CD4-positive, alpha-beta T cell treated with Interleukin-1 beta for 1 hour (primary cell): ENCODE results near the gene AKAP6.
A peak's percentile ranks its signal among the peaks of the same experiment; 100 is the strongest.
"Not testable (repeated sequence)": the region's sequence is repeated elsewhere in the genome, so short reads cannot be mapped to it uniquely, and the experiment has no call there.

ENCODE experiments used
- DNase-seq, 2 donors: peaks; one replicate each; pipeline ENCODE4 v3.0.0-alpha.2; 2020 to 2022

Gene AKAP6

DNA sequence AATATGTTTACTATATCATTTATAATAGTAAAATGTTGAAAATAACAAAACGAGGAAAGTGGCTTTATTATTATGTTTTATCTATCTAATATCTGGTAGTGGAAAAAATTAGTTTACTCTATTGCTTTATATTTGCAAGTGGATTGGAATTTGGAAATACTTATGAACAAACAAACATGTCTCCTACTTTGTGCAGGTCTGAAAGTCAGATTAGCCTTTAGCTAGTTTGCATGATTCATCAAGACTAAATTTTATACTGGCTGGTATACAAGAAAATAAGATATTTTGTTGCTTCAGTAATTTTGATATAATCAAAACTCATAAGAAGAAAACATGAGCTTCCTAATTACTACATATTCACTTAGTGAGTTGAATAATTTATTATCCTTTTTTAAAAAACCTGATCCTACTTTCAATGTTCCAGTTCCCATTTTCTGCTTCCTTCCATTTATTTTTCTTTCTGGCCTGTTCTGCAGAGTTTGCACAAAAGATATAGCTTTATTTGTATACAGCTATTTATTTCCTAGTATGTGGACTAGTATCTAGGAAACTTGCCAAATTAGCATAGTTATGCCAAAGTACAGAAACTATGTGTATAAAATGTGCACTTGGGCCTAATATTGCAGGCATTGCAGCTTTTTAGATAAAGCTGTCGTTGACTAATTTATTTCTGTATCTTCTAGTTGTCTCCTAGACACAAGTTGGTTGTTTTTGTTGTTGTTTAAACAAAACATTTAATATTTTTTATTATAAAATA, 122.0 kb downstream of the AKAP6 start:
- DNase-seq, result no peak

DNA sequence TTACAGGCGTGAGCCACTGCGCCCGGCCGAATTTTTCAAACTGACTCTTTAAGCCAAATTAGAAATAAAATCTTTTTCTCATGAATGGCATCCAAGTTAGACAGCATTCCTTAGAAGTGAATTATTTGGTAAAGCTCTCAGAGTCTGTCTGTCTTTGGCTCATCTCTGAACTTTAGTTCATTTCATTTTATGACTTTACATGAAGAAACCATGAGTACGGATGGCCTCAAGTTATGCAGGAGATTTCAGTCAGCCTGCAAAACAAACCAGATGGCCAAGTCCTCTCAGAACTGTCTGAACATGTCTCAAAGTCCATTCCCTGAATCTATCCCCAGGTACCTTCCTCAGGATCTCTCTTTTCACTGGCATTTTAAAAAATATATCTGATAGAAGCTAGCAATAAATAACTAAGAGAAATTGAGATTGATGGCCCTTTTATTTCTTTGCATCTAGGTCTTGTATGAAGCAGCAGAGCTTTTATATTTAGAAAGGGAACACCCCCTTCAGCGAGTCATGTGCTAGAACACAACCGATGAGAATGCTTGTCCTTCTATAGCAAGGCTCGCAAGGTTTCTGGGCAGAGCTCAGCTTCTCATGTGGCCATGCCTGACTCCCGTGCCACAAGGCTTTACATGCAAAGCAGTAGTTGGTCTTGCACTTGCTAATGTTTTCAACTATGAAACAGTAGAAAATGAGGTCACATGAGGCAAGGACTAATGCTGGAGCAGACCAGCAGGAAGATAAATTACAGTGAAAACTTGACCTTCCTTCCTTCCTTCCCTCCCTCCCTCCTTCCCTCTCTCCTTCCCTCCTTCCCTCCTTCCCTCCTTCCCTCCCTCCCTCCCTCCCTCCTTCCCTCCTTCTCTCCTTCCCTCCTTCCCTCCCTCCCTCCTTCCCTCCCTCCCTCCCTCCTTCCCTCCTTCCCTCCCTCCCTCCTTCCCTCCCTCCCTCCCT, 125.0 kb downstream of the AKAP6 start:
- no peak for DNase-seq

DNA sequence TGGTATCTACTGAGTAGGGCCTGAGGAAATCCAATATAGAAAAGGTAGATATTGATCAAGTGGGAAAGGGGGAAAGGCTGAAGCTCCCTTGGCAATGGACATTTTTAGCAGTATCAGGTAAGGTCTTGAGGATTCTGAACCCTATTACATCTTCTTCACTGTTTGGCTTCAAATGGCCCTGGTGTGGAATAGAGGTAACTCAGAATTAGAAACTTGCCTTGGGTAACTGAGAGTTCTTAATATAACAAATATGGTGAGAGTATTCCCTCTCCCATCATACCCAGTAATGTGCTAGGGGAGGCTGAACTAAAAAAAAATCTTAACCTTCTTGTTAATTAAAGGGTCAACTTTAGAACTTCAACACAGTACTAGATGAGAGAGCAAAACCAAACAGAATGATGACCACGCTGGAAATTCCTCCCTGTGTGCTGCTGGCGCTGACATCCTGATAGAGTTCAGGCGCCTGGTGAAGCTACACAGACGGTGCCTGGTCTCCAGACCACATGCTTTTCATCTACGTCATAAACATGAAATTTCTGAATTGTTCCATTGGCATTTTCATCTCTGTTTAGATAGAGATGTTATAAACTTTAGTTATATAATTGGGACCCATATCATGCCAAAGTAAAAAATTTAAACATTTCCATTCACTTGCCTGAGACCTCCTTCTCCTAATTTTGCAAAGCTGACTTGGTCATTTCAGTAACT, 128.3 kb downstream of the AKAP6 start:
- no peak for DNase-seq

DNA sequence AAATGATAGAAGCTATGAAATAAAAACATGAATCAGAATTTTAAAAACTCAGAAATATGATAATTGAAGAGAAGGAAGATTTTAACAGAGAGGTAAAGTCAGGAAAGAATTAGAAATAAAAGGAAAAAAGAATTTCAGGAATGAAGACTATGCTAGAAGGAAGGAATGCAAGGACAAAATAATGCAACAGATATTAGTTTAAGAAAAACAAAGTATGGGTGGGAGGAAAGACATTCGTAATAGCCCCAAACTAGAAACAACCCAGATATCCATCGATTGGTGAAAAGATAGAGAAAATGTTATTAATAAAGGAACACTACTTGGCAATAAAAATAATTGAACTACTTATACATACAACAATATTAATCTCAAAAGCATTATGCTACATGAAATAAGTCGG, 129.6 kb downstream of the AKAP6 start:
- no peak for DNase-seq

DNA sequence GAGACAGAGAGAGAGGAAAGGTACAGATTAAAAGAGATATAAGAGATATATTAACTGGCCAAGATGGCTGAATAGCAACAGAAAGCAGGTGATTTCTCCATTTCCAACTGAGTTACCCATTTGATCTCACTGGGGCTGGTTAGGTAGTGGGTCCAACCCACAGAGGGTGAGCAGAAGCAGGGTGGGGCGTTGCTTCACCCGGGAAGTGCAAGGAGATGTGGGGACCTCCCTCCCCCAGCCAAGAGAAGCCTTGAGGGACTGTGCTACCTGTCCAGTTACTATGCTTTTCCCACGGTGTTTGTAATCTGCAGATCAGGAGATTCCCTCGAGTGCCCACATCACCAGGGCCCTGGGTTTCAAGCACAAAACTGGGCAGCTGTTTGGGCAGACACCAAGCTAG, 131.2 kb downstream of the AKAP6 start:
- no peak for DNase-seq

DNA sequence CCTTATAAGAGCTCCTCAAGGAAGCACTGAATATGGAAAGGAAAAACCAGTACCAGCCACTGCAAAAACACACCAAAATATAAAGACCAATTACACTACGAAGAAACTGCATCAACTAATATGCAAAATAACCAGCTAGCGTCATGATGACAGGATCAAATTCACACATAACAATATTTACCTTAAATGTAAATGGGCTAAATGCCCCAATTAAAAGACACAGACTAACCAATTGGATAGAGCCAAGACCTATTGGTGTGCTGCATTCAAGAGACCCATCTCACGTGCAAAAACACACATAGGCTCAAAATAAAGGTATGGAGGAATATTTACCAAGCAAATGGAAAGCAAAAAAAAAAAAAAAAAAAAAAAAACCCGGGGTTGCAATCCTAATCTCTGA, 133.5 kb downstream of the AKAP6 start:
- DNase-seq, result not testable (repeated sequence)

- DNase-seq, result no peak
These were observed 139.9 kb downstream of the AKAP6 start for GRCh38 chr14:32468955-32469354.

DNA sequence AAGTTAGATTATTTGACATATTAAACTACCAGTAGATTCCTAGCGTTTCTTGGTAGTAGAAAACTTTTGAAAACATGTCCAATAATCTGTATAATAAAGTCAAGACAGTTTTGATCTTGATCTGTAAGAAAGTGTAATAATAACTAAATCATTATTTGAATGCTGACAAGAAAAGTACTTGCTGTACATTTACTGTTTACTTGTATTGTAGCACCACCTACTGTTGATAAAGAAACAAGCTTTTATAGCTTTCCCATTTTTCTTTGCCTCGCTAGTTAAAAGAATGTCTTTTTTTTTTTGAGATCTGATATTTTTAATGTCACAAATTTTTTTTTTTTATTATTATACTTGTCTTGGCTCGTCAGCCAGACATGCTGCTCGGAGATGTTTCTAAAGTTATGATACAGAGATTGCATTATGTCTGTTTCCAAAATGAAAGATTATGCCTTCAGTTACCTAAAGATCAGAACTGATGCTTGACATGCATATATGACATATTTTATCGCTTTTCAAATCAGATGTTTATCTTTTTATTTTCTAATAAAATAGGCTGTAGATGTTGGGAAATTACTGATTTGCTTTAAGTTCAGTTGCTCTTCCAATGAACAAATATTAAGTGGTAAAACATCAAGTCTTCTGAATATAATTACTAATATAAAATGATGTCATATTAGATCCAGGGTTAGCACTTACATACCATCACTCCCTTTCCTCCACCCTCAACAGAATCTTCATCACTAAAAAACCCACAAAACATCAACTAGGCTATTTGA, 140.5 kb downstream of the AKAP6 start:
- DNase-seq, result peak in 1 of 2 donors; percentile 2

GRCh38 chr14:32470161-32470715, 141.1 kb downstream of the AKAP6 start:
- no peak for DNase-seq

- DNase-seq, result no peak
These were observed 142.1 kb downstream of the AKAP6 start for GRCh38 chr14:32471181-32471580.

DNA sequence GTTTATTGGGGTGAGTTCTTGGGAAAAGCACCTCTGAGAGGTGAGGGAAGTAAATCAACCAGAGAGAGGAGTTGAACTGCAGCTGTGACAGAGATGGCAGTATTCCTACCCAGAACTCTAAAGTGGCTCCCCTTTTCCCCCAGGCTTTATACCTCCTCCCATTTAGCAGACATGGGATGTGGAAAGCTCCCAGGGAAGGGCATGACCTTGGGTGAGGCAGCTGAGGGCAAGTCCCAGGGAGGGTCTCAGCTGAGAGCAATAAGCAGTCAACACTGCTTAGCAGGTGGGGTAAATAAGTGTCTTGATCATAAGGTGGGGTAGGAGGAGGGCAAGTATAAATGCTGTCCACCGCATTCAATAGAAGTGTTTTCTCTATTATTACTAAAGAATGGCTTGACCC, 143.0 kb downstream of the AKAP6 start:
- DNase-seq, result no peak

DNA sequence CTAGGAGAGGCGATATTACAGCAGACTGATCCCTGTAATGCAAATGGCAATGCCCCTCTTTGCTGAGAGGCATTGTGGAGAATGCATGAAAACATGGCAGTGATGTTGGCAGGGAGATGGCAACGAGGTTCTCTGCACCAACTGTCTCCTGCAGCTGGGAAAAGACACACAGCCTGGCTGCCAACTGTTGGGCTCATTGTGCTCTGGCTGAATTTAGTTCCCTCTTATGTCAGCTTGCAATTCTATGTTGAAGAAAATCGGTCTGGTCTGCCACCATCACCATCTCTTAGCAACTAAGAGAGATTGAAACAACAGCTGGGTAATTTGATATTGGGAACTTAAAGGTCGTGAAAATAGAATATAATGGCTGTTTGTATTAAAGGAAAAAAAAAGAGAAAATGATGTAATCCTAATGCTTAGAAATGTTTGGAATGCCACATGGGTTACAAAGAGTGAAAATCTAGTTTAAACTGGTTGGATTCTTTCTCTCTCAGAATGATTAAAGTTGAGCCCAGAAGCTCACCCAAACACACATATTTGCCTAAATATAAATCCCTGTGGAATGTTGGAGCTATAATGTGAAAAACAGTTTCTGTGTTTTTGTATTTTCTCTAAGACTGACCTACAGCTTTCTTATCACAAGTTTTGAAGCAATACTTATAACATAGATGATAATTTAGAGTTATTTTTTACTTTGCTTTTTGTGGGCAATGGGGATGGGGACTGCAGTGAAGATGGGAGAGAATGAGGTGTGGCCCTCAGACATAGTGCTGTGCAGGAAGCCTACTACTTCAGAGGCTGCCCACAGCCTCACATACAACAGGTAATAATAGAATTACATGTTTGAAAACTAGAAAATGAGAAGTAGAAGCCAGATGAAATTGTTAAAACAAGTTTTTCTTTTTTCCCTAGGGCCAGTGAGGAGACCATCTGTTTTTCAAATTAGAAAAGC, 143.7 kb downstream of the AKAP6 start:
- DNase-seq, result no peak

GRCh38 chr14:32473464-32473855, 144.4 kb downstream of the AKAP6 start:
- DNase-seq, result no peak

DNA sequence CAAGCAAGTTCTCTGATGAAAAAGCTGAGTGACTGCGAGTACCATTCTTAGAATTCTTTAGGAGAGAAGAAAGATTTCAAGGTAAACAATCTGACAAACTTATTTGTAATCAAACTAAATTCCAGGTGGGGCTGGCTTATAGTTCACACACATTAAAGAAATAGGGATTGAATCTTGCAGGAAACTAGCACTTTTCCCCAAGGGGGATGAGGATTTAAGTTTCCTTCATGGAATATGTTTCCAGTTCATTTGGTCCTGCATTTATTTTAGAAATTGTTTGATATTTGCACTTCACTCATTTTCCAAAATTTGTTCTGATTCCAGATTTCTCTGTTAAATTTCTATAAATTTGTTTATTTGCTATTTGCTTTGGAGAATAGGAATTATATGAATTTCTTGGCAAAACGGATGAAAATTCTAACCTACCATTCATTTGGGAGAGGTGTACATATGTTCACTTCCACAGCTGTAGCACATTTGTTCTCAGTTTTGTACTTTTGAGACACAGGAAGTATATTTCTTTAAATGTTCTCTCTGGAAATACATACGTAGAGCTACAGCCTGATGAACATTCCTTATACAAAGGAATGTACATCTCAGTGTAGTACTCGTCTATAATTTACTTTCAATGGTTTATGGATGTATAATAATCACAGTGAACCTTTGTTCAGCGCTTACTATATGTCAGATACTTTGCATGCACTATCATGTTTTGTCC, 145.5 kb downstream of the AKAP6 start:
- no peak for DNase-seq

DNA sequence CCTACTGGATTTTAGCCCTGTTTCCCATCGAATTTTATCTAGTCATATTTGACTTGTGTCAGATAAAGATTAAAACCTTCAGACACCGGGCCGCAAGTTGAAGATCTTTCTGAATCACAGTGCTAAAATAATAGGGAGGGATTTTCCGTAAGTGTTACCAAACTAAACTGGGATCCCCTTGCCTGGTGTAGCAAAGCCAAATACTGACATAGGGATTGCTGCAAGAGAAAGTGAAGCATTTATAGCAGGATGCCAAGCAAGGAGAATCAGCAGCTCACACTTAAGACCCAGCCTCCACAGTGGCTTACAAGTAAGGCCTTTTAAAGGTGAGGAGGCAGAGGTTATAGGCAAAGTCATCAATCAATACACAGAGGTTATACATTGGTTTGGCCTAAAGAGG, 147.4 kb downstream of the AKAP6 start:
- DNase-seq, result no peak

DNA sequence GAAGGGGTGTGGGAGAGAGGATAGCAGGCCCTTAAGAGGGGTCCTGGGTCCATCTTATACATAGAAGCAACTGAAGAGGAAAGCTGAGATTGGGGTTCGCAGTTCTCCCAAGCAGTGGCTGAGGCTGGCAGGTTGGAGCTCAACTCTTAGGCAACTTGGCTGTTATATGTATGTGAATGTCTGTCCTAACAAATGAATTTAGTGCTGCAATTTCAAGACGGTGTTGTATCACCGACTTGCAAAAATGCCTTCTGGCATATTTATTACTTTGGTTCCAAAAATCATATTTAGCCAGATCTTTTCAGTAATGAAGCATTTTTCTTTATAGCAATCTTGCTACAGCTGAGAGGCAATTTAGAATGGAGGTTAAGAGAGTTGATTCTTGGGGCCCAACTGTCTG, 148.3 kb downstream of the AKAP6 start:
- DNase-seq, result no peak

- no peak for DNase-seq
These were observed 149.0 kb downstream of the AKAP6 start for GRCh38 chr14:32478050-32478449.

GRCh38 chr14:32480337-32480736, 151.2 kb downstream of the AKAP6 start:
- no peak for DNase-seq

DNA sequence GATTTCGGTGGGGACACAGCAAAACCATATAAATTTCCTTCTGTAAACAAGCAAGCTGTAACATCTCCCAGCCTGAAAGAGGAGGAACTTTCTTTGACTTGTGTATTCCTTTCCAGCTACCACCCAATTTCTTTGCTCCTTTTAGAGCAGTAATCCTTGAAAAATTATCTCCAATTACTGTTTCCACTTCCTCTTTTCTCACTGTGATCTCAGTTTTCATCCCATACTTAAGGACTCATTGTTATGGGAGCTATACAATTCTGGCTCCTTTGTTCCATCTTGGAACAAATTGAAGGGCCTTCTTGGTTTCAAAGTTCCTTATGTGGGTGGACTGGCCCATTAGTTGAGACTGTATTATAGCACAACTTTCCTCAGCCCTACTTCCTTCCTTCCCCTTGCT, 152.6 kb downstream of the AKAP6 start:
- DNase-seq, result no peak

DNA sequence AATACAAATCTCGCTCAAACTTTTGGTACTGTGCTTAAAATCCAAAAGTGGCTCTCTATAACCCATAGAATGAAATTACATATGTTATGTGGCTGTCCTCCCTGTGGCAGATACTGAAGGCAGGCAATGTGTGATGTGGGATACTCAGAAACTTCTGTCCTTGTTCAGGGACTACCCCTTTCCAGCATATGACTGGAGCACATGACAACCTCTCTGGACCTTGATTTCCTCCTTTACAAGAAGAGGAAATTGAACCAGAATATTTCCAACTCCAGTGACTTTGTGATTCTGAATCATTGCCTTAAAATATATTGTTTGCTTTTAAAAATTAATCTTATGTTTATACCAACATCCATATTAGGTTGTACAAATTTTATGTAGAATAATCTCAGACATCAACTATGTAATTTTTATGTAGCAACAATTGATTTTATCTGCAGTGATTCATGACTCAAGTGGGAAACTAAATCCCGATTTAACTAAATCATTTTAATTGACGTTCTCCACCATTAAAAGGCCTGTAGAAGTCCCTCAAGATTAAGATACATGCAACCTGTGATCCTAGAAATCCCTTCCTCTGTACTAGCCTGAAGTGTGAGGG, 162.4 kb downstream of the AKAP6 start:
- DNase-seq, result no peak
